Measurements from ENCODE around the gene EZH1.

The EZH1 gene

DNA sequence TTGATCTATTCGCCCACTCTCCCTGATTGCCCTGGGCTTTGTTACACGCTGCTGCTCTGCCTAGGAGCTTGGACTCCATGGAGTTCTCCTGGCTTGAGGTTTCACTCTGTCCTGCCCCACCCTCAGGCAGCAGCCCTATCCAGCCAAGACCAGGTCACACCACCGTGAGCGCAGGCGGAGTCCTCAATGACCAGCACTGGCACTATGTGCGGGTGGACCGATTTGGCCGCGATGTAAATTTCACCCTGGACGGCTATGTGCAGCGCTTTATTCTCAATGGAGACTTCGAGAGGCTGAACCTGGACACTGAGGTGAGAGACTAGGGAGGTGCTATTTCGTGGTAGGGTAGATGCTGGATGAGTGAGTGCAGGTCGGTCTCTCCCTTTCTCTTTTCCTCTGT, 59.0 kb downstream of the EZH1 start:
- DNase-seq (ENCODE audit: insufficient read length, low spot score) (no peak), FAIRE-seq (no peak)

- no peak for DNase-seq (ENCODE audit: insufficient read length, low spot score)
- FAIRE-seq: no peak
Measured at GRCh38 chr17:42684929-42685556, 59.8 kb downstream of the EZH1 start.

DNA sequence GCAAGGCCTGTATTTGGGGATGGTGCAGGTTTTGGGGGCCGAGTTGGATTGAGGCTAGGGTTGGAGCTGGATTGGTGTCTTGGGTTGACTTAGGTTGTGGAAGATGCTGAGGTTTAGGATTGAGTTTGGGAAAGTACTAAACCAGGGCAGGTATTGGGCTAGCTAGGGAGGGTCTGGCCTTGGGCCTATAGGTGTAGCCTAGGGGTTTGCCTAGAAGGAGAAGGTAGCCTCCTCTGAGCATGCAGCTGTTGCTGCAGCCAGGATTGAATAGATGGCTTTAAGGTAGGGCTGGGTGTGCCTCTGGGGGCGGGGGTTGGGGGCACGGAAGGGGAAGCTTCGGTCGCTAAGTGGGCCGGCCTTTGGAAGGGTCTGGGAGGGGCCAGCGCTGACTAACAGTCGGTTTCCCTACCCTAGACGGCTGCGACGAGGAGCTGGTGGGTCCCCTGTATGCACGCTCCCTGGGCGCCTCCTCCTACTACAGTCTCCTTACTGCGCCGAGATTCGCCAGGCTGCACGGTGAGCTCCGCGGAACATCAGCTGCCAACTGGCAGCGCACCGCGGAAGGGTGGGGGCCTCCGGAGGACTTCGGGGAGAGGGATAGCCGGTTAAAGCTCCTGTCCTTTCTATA, 61.3 kb downstream of the EZH1 start:
- FAIRE-seq: no peak
- no peak for DNase-seq (ENCODE audit: insufficient read length, low spot score)

DNA sequence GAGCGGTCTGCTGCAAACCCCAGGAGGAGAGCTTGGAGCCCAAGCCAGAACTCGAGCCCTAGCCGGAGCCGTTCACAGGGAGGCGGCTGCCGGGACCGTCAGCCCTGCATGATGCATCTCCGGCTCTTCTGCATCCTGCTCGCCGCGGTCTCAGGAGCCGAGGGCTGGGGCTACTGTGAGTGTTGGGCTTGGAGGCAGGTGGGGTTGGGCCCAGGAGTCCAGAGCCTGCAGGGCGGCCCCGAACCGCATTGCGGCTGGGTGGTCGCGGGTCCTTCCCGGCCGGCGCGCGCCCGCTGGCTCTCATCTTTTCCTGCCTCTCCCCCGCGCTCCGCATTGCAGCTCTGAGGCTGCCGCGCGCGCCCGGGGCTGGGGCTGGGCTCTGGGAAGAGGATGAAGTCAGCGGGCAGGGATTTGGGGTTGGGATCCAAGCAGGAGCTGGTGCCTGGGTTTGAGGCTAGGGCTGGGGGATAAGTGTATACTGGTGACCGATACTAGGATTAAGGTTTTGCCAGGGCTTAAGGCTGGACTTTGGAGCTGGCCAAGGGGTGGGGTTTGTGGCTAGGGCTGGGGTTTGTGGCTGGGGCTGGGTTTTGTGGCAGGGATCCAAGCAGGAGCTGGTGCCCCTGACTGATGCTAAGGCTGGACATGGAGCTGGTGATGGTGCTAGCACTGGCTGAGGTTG, 62.0 kb downstream of the EZH1 start:
- DNase-seq (ENCODE audit: insufficient read length, low spot score) (peak; percentile 67), FAIRE-seq (peak; percentile 80)

DNA sequence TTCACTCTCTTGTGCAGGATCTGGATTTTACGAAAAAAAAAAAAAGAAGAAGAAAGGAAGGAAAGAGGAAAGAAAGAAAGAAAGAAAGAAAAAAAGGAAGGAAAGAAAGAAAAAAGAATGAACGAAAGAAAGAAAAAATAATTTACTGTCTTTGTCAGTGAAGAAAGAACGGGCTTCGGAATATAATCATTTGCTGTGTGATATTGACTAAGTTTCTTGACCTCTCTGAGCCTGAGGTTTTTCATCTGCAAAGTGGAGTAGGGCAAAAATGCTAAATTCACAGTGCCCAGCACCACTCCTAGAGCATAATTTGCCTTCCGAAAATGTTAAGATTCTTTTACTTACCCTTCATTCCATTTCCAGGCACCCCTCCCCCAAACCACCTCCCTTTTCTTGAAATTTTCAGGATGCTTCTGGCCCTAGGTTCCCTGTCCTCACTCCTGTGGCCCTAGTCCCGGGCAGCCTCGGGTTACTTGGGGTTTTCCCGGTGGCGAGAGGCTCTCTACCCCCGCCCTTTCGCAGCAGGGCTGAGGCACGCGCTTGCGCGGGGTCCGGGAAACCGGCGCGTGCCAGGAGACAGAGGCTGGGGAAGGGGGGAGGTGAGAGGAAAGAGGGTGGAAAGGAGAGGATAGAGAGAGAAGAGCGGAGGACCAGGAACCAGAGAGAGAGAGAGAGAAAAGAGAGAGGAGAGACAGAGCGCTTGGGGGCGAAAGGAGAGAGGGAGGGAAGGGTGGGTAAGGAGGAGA, 62.7 kb downstream of the EZH1 start, which contains the start of gene CNTNAP1:
TSS of gene CNTNAP1 (plus strand) at position 556 of the 746 bp plus-strand sequence. CDS start 299 bp downstream, outside the sequence.
- FAIRE-seq: peak; percentile 62
- DNase-seq (ENCODE audit: insufficient read length, low spot score): peak; percentile 90

GRCh38 chr17:42680331-42680808, 64.5 kb downstream of the EZH1 start:
- DNase-seq (ENCODE audit: insufficient read length, low spot score) (no peak), FAIRE-seq (no peak)

DNA sequence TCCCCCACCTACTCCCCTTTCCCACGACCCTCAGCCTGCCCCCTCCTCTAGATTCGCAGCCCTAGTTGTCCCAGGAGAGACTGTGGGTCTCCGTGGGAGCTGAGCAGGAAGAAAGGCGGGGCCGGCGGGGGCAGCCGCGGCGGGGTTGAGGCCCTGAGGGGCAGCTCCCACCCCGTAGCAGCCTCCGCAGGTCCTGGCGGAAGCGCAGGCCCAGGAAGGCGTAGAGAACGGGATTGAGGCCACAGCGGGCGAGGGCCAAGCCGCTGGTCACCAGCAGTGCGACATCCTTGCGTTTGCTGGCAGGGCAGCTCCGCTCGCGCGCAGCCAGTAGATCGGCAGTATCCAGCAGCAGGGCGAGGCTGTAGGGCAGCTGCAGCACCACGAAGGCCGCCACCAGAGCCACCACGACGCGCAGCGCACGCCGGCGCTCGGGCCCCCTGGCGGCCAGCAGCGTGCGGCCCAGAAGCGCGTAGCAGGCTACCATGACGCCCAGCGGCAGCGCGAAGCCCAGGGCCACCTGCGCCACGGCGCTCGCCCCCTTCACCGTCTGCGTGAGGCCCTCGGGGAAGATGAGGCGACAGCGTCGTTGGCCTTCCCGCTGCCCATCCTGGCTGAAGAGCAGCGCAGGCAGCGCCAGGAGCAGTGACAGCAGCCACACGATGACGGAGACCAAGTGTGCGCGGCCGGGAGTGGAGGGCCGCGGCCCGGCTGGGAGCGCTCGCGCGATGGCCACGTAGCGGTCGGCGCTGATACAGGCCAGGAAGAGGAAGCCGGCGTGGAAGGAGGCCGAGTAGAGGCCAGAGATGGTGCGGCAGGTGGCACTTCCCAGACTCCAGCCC, 65.1 kb downstream of the EZH1 start:
- peak; percentile 96 for FAIRE-seq

GRCh38 chr17:42678951-42679491, 65.8 kb downstream of the EZH1 start:
- FAIRE-seq: peak; percentile 23
- peak; percentile 51 for DNase-seq (ENCODE audit: insufficient read length, low spot score)

More for the DNA sequence above, 65.1 kb downstream of the EZH1 start:
- DNase-seq (ENCODE audit: insufficient read length, low spot score): peak; percentile 63

- FAIRE-seq: peak; percentile 96
- DNase-seq (ENCODE audit: insufficient read length, low spot score): peak; percentile 97
Measured at GRCh38 chr17:42677921-42678781, 66.7 kb downstream of the EZH1 start.

DNA sequence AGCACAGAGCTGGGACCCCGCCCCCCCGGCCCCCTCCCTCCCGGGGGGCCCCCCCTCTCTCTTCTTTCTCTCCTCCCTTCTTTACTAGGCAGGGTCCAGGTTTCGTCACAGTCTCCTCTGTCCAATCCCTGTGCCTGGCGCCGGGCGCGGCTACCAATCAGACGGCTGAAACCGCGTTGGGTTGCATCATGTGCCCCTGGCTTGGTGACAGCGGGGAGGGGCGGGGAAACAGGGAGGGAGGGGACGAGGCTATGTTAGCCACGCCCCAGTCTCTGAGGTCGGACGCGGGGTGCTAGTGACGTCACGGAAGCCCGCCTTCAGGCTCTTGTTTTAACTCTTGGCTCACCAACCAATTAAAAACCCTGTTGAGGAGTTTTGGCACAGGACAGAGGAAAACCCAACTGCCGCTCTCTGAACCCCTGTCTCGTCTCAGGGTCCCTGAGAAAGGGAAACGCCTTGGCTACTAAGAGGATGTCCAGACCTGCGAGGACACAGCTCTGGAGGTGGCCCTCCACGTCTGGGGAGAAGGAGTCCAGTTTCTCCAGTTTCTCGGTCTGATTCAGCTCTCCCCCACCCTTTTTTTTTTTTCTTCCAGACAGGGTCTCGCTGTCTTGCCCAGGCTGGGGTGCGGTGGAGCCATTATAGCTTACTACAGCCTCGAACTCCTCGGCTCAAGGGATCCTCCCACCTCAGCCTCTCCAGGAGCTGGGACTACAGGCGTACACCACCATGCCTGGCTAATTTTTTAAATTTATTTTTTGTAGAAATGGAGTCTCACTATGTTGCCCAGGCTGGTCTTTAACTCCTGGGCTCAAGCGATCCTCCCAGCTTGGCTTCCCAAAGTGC, 67.6 kb downstream of the EZH1 start:
- FAIRE-seq (peak; percentile 97), DNase-seq (ENCODE audit: insufficient read length, low spot score) (peak; percentile 100)

DNA sequence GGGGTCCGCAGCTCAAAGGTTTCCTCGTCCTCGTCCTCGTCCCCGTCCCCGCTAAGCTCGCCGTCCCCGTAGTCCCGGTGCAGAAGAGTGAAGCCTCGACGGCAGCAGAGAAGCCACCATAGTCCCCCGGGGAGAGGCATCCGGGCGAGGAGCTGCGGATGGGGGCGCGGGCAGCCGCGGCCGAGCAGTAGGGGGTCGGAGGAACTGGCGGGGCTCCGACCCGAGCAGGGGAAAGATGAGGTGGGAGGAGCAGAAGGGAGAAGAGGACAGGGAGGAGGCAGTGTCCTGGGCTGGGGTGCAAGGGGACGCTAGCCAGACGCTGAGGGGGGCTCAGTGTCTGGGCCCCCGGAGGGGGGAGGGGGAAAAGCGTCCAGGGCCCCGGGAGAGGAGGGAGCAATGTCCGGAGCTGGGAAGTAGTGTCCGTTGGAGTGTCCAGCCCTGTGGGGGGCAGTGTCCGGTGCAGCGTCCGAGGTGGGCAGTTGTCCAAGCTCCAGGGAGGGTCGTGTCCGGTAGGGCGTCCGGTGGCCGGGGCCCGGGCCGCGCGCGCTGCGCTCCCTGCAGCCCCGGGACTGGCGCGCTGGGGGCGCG, 68.3 kb downstream of the EZH1 start, which contains the start of gene PLEKHH3:
TSS of gene PLEKHH3 (minus strand) at position 571 of the 588 bp plus-strand sequence. CDS start at position 140, 431 bp downstream.
- FAIRE-seq (no peak), DNase-seq (ENCODE audit: insufficient read length, low spot score) (no peak)

GRCh38 chr17:42675965-42676423, 68.8 kb downstream of the EZH1 start:
- peak; percentile 33 for FAIRE-seq
- peak; percentile 34 for DNase-seq (ENCODE audit: insufficient read length, low spot score)

- FAIRE-seq: no peak
- no peak for DNase-seq (ENCODE audit: insufficient read length, low spot score)
Measured at GRCh38 chr17:42675348-42675964, 69.4 kb downstream of the EZH1 start.

- DNase-seq (ENCODE audit: insufficient read length, low spot score): no peak
- peak; percentile 36 for FAIRE-seq
Measured at GRCh38 chr17:42674755-42675347, 70.0 kb downstream of the EZH1 start.

- DNase-seq (ENCODE audit: insufficient read length, low spot score): peak; percentile 59
- peak; percentile 13 for FAIRE-seq
Measured at GRCh38 chr17:42673885-42674754, 70.7 kb downstream of the EZH1 start.

Measured in HTR-8/SVneo (cell line).